Measurements from ENCODE around the gene TMEM132E. TPM values are rescaled to one million over a fixed set of nuclear protein-coding genes. Genes with fewer than 3 reads are reported as not detected.

TMEM132E gene
- total RNA-seq, 1 donor from 2014 or later, result 0.80 TPM

- no peaks in the 10 kb centered on the region for H3K9me3 Mint-ChIP-seq
- H3K4me3 Mint-ChIP-seq, result no peak overlapping the region
- H3K27me3 Mint-ChIP-seq (ENCODE audit: low read depth), result peaks cover 91% of the 10 kb centered on the region
- H3K27ac Mint-ChIP-seq, result no peak overlapping the region
- H3K4me1 Mint-ChIP-seq, result peaks cover 28% of the 10 kb centered on the region
- DNase-seq (ENCODE audit: low spot score in 2 of 2, unreplicated experiment in 2 of 2), result no peak
- H3K36me3 Mint-ChIP-seq, result no peaks in the 10 kb centered on the region
- no peak for TF ChIP-seq CTCF (IDR thresholded peaks at IDR 0.05; ENCODE audit: unreplicated experiment)
These were observed 3.5 kb downstream of the TMEM132E start for GRCh38 chr17:34582901-34583245.

- Mint-ChIP-seq H3K27ac (no peak overlapping the region), H3K27me3 (ENCODE audit: low read depth) (peaks cover 93% of the 10 kb centered on the region), H3K4me1 (peaks cover 12% of the 10 kb centered on the region), H3K4me3 (no peak overlapping the region), H3K9me3 (no peaks in the 10 kb centered on the region), H3K36me3 (no peaks in the 10 kb centered on the region)
- TF ChIP-seq CTCF (IDR thresholded peaks at IDR 0.05; ENCODE audit: unreplicated experiment), result no peak
- DNase-seq (ENCODE audit: low spot score in 2 of 2, unreplicated experiment in 2 of 2), result no peak
These were observed 5.5 kb downstream of the TMEM132E start for GRCh38 chr17:34584805-34585416.

GRCh38 chr17:34586346-34586846 is 7.0 kb downstream of the TMEM132E start:
- peaks cover 93% of the 10 kb centered on the region for H3K27me3 Mint-ChIP-seq (ENCODE audit: low read depth)

GRCh38 chr17:34588266-34588665 is 8.9 kb downstream of the TMEM132E start:
- H3K36me3 Mint-ChIP-seq, result no peaks in the 10 kb centered on the region
- H3K4me1 Mint-ChIP-seq, result peaks cover 2% of the 10 kb centered on the region
- no peak overlapping the region for H3K27ac Mint-ChIP-seq
- no peak for TF ChIP-seq CTCF (IDR thresholded peaks at IDR 0.05; ENCODE audit: unreplicated experiment)
- H3K4me3 Mint-ChIP-seq, result no peak overlapping the region
- no peaks in the 10 kb centered on the region for H3K9me3 Mint-ChIP-seq
- H3K27me3 Mint-ChIP-seq (ENCODE audit: low read depth), result peaks cover 94% of the 10 kb centered on the region
- no peak for DNase-seq (ENCODE audit: low spot score in 2 of 2, unreplicated experiment in 2 of 2)

More at GRCh38 chr17:34586346-34586846, 7.0 kb downstream of the TMEM132E start:
- DNase-seq (ENCODE audit: low spot score in 2 of 2, unreplicated experiment in 2 of 2), result no peak
- no peaks in the 10 kb centered on the region for H3K9me3 Mint-ChIP-seq
- no peak overlapping the region for H3K4me3 Mint-ChIP-seq
- no peak overlapping the region for H3K27ac Mint-ChIP-seq
- no peak for TF ChIP-seq CTCF (IDR thresholded peaks at IDR 0.05; ENCODE audit: unreplicated experiment)
- no peaks in the 10 kb centered on the region for H3K36me3 Mint-ChIP-seq
- peaks cover 9% of the 10 kb centered on the region for H3K4me1 Mint-ChIP-seq

GRCh38 chr17:34589120-34589965 is 10.0 kb downstream of the TMEM132E start:
- DNase-seq (ENCODE audit: low spot score in 2 of 2, unreplicated experiment in 2 of 2), result no peak
- Mint-ChIP-seq H3K27me3 (ENCODE audit: low read depth) (peaks cover 94% of the 10 kb centered on the region), H3K4me3 (no peak overlapping the region), H3K4me1 (peaks cover 2% of the 10 kb centered on the region), H3K36me3 (no peaks in the 10 kb centered on the region), H3K27ac (no peak overlapping the region), H3K9me3 (no peaks in the 10 kb centered on the region)
- no peak for TF ChIP-seq CTCF (IDR thresholded peaks at IDR 0.05; ENCODE audit: unreplicated experiment)
